Karpas-422 (cell line): ENCODE data around the gene TPO. TPM values are rescaled to one million over a fixed set of nuclear protein-coding genes. Genes with fewer than 3 reads are reported as not detected.
"Not testable (repeated sequence)": the region's sequence is repeated elsewhere in the genome, so short reads cannot be mapped to it uniquely, and the experiment has no call there.

Experiments used
- DNase-seq: peaks from one replicate; pipeline ENCODE4 v3.0.0-alpha.2; 2015
- H2AFZ ChIP-seq: fragments of 200-600 bp; sonication (generic); 2 replicates; pipeline ENCODE4 v1.6.1; 2014; ENCODE audit warnings: antibody characterized with exemption, low read length, mixed read lengths
- H3K27ac ChIP-seq: fragments of 200-600 bp; sonication (generic); 2 replicates; pipeline ENCODE4 v1.5.1; 2014; ENCODE audit warnings: mild to moderate bottlenecking, low read length, moderate library complexity
- H3K27me3 ChIP-seq: fragments of 200-600 bp; sonication (generic); 2 replicates; pipeline ENCODE4 v1.6.1; 2014; ENCODE audit warnings: low read length, mixed read lengths
- H3K36me3 ChIP-seq: fragments of 200-600 bp; sonication (generic); 2 replicates; pipeline ENCODE4 v1.6.1; 2014; ENCODE audit warnings: low read length, mixed read lengths; ENCODE audit not compliant: insufficient read depth
- H3K4me1 ChIP-seq: fragments of 200-600 bp; sonication (generic); 2 replicates; pipeline ENCODE4 v1.6.1; 2014; ENCODE audit warnings: mild to moderate bottlenecking, low read length, mixed read lengths
- H3K4me2 ChIP-seq: fragments of 200-600 bp; sonication (generic); 2 replicates; pipeline ENCODE4 v1.6.1; 2014; ENCODE audit warnings: low read length, low read depth, mild to moderate bottlenecking; ENCODE audit not compliant: poor library complexity, severe bottlenecking
- H3K4me3 ChIP-seq: fragments of 200-600 bp; sonication (generic); 2 replicates; pipeline ENCODE4 v1.5.1; 2014; ENCODE audit warnings: mild to moderate bottlenecking, antibody characterized with exemption, low read length, mixed read lengths
- H3K79me2 ChIP-seq: fragments of 200-600 bp; sonication (generic); 2 replicates; pipeline ENCODE4 v1.6.1; 2014; ENCODE audit warnings: mild to moderate bottlenecking, low read length, mixed read lengths
- H3K9ac ChIP-seq: fragments of 200-600 bp; sonication (generic); 2 replicates; pipeline ENCODE4 v1.6.0; 2014; ENCODE audit warnings: low read length
- H3K9me2 ChIP-seq: fragments of 200-600 bp; sonication (generic), shearing (Covaris generic); replicated peaks from 2 replicates; pipeline ENCODE4 v1.6.0; 2014; ENCODE audit warnings: mild to moderate bottlenecking, low read length, moderate library complexity; ENCODE audit not compliant: insufficient read depth
- H3K9me3 ChIP-seq: fragments of 300-700, 200-600 bp; sonication (generic); 2 replicates; pipeline ENCODE4 v1.6.1; 2014; ENCODE audit warnings: low read length, mixed read lengths
- H4K20me1 ChIP-seq: fragments of 200-600 bp; sonication (generic); 2 replicates; pipeline ENCODE4 v1.6.1; 2014; ENCODE audit warnings: mild to moderate bottlenecking, antibody characterized with exemption, low read length, low read depth; ENCODE audit not compliant: insufficient read depth
- total RNA-seq: library from RNA; depleted of rRNA; stranded (reverse); fragments of >200 nt; shearing (Covaris generic); gene quantifications from 2 replicates; pipeline ENCODE4 v1.2.3, GENCODE V29; 2014; ENCODE audit warnings: low replicate concordance

Gene TPO
- total RNA-seq, 1 experiment from 2014 or later: not detected

DNA sequence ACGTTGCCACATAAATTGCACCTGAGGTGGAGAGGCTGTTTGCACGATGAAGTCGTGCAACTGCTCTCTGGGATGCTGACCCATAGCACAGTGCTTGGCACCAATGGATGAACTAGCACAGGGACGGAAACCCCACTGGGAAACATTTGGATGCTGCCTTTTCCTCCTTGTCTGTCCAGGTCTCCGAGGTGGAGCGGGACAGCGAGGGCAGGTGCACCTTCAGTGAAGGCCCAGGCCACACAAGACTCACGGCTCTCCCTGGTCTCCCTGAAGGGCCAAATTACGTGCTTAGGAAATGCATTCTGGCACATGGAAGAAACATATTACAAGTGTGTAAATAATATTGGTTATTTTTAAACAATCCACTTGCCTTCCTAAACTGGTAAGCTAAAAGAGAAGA lies 70.3 kb downstream of the TPO start:
- Histone ChIP-seq H3K4me3 (no peak overlapping the region), H2AFZ (no peak overlapping the region), H3K9ac (no peak overlapping the region), H3K36me3 (no peaks in the 10 kb centered on the region), H4K20me1 (no peaks in the 10 kb centered on the region), H3K4me1 (no peaks in the 10 kb centered on the region), H3K9me3 (no peaks in the 10 kb centered on the region), H3K4me2 (no peak overlapping the region), H3K79me2 (no peaks in the 10 kb centered on the region), H3K27ac (no peak overlapping the region), H3K27me3 (no peaks in the 10 kb centered on the region), H3K9me2 (no peaks in the 10 kb centered on the region)
- DNase-seq: no peak

DNA sequence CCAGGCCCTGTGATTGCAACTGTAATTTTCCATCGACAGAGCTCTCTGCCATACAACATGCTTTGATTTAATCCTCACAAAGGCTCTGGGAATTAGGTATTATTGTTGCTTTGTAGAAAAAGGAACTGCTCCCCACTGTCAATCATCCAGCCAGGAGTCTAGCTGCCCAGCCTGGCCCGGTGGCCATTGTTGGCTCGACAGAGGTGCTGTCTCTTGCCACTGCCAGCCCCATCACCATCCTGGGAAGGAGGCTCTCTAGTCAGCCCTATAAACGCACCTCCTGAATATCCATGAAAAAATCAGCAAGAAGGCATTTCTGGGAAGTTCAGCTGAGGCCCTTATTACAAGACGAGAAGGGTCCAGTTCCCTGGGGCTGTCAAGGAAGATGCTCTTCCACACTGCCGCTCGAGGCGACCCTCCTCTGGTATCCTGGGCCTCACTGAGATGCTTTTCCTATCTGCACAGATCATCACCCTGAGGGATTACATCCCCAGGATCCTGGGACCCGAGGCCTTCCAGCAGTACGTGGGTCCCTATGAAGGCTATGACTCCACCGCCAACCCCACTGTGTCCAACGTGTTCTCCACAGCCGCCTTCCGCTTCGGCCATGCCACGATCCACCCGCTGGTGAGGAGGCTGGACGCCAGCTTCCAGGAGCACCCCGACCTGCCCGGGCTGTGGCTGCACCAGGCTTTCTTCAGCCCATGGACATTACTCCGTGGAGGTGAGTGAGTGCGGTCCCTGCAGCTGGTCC lies 71.0 kb downstream of the TPO start:
- Histone ChIP-seq H3K9me3 (no peaks in the 10 kb centered on the region), H3K36me3 (no peaks in the 10 kb centered on the region), H3K27ac (no peak overlapping the region), H3K9me2 (no peaks in the 10 kb centered on the region), H3K27me3 (no peaks in the 10 kb centered on the region), H3K4me1 (no peaks in the 10 kb centered on the region), H3K9ac (no peak overlapping the region), H3K4me2 (no peak overlapping the region), H3K4me3 (no peak overlapping the region), H4K20me1 (no peaks in the 10 kb centered on the region), H3K79me2 (no peaks in the 10 kb centered on the region), H2AFZ (no peak overlapping the region)
- DNase-seq: no peak

DNA sequence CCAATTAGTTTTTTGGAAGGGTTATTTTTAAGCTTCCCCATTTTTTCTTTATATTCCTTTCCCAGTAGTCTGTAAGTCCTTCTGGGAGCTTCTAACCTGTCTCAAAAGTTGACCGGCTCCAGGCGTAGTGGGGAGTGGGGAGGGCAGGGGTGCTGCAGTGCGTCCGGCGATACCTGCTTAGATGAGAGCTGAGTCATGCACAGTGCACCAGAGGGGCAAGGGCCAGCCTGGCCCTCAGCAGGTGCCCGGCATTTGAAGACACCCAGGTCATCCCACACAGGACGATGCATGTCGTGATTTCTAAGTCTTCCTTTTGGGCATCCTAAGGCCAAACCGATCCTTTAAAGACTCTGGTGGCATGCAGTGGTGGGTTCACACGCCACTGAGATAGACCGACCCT lies 73.4 kb downstream of the TPO start:
- H3K27me3 ChIP-seq: no peaks in the 10 kb centered on the region
- H3K9me2 ChIP-seq: no peaks in the 10 kb centered on the region
- no peaks in the 10 kb centered on the region for H3K4me1 ChIP-seq
- H3K9me3 ChIP-seq: no peaks in the 10 kb centered on the region
- H3K27ac ChIP-seq: no peak overlapping the region
- H3K79me2 ChIP-seq: no peaks in the 10 kb centered on the region
- H4K20me1 ChIP-seq: no peaks in the 10 kb centered on the region
- no peaks in the 10 kb centered on the region for H3K36me3 ChIP-seq
- H3K4me2 ChIP-seq: no peak overlapping the region
- H3K9ac ChIP-seq: no peak overlapping the region
- no peak overlapping the region for H2AFZ ChIP-seq
- H3K4me3 ChIP-seq: no peak overlapping the region
- no peak for DNase-seq

DNA sequence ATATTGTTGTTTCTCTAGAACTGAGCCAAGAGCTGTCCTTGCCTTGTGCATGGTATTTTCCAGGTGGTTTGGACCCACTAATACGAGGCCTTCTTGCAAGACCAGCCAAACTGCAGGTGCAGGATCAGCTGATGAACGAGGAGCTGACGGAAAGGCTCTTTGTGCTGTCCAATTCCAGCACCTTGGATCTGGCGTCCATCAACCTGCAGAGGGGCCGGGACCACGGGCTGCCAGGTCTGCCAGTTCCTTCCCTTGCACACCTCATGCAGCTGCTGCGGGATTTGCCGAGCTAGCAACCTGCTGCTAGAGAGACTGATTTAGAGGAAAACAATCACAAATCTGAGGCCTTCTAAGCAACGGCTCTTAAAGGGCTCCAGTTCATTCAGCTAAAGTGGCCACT lies 74.5 kb downstream of the TPO start:
- Histone ChIP-seq H3K36me3 (no peaks in the 10 kb centered on the region), H3K4me1 (no peaks in the 10 kb centered on the region), H4K20me1 (no peaks in the 10 kb centered on the region), H3K27me3 (no peaks in the 10 kb centered on the region), H3K4me3 (no peak overlapping the region), H3K79me2 (no peaks in the 10 kb centered on the region), H3K9ac (no peak overlapping the region), H3K9me2 (no peaks in the 10 kb centered on the region), H3K27ac (no peak overlapping the region), H2AFZ (no peak overlapping the region), H3K9me3 (no peaks in the 10 kb centered on the region), H3K4me2 (no peak overlapping the region)
- no peak for DNase-seq

DNA sequence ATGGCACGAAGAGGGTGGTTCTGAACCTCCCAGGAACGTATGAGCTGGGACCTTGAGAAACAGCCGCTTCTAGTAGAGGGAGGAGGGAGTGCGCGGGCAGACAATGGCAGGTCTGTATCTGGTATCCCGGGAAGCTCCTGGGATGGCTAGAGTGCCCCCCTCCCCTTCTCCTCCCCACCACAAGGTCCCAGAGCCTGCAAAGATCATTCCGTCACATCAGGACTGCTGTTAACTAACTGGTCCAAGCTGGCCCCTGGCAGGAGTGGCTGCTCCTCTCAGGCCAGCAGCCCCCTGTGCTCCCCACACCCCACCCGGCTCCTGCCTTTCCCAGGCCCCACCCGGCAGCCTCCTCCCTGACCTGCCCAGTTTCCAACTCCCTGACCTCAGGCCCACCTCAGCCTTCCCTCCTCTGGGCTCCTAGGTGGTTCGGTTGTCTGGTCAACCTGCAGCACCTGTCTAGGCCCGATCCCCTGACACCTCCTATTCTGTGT lies 75.0 kb downstream of the TPO start:
- Histone ChIP-seq H4K20me1 (no peaks in the 10 kb centered on the region), H3K36me3 (no peaks in the 10 kb centered on the region), H3K4me3 (no peak overlapping the region), H3K9ac (no peak overlapping the region), H3K79me2 (no peaks in the 10 kb centered on the region), H2AFZ (no peak overlapping the region), H3K4me2 (no peak overlapping the region), H3K4me1 (no peaks in the 10 kb centered on the region), H3K9me2 (no peaks in the 10 kb centered on the region), H3K27ac (no peak overlapping the region), H3K27me3 (no peaks in the 10 kb centered on the region), H3K9me3 (no peaks in the 10 kb centered on the region)
- no peak for DNase-seq

DNA sequence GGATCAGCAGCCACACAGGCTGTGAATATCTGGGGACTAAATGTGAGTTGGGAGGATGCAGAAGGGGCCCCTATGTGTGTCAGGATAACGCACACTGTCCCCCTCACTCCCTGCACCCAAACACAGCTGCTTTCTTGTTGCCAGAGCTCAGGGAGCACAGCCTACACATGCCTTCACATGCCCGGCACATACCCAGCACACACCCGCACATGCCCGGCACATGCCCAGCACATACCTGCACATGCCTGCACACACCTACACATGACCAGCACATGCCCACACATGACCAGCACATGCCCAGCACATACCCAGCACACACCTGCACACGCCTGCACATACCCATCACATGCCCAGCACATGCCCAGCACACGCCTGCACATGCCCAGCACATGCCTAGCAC lies 75.6 kb downstream of the TPO start:
- Histone ChIP-seq H2AFZ (no peak overlapping the region), H4K20me1 (no peaks in the 10 kb centered on the region), H3K4me2 (no peak overlapping the region), H3K9me2 (no peaks in the 10 kb centered on the region), H3K36me3 (no peaks in the 10 kb centered on the region), H3K9me3 (no peaks in the 10 kb centered on the region), H3K27ac (no peak overlapping the region), H3K9ac (no peak overlapping the region), H3K4me1 (no peaks in the 10 kb centered on the region), H3K27me3 (no peaks in the 10 kb centered on the region), H3K79me2 (no peaks in the 10 kb centered on the region), H3K4me3 (no peak overlapping the region)
- DNase-seq: no peak

DNA sequence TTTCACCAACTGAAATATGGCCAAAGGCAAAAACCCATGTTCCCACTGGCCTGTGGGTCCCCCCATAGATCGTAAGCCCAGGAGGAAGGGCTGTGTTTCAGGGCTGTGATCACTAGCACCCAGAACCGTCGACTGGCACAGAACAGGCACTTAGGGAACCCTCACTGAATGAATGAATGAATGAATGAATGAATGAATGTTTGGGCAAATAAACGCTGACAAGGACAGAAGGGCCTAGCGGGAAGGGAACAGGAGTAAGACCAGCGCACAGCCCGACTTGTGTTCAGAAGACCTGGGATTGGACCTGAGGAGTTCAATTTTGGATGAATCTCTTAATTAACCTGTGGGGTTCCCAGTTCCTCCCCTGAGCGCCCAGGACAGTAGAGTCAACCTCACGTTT lies 76.2 kb downstream of the TPO start:
- Histone ChIP-seq H3K9ac (no peak overlapping the region), H3K79me2 (no peaks in the 10 kb centered on the region), H3K27ac (no peak overlapping the region), H3K9me3 (no peaks in the 10 kb centered on the region), H4K20me1 (no peaks in the 10 kb centered on the region), H3K27me3 (no peaks in the 10 kb centered on the region), H2AFZ (no peak overlapping the region), H3K4me1 (no peaks in the 10 kb centered on the region), H3K36me3 (no peaks in the 10 kb centered on the region), H3K4me2 (no peak overlapping the region), H3K4me3 (no peak overlapping the region), H3K9me2 (no peaks in the 10 kb centered on the region)
- no peak for DNase-seq

DNA sequence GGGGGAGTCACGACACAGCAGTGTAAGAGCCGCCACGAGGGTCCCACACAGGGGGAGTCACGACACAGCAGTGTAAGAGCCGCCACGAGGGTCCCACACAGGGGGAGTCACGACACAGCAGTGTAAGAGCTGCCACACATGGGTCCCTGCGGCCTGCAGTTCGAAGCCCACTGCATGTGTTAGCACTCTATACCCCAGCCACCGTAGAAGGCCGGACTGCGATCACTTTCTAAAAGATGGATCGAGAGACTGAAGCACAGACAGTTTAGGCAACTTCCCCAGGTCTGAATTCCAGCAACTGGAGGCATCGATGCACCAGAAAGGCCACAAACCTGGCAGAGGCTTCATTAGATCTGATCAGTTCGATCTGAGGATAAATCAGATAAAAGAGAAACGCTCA lies 77.1 kb downstream of the TPO start:
- not testable (repeated sequence) for H4K20me1 ChIP-seq, H2AFZ ChIP-seq, H3K9me2 ChIP-seq, H3K4me1 ChIP-seq, H3K9me3 ChIP-seq, H3K79me2 ChIP-seq, H3K4me3 ChIP-seq, H3K27me3 ChIP-seq, DNase-seq, H3K27ac ChIP-seq, H3K4me2 ChIP-seq, H3K9ac ChIP-seq, H3K36me3 ChIP-seq
